IMR-90 (cell line): ENCODE results near the gene AMBRA1. TPM values are rescaled to one million over a fixed set of nuclear protein-coding genes. Genes with fewer than 3 reads are reported as not detected.

Experiments used
- ATAC-seq: fragments of 200-7000 bp; cut with Tn5 transposase; 2 replicates; pipeline ENCODE4 v1.9.1; 2020; ENCODE audit warnings: low read depth, mild to moderate bottlenecking, moderate library complexity
- BruUV-seq: library from RNA; stranded (reverse); fragments of 400-500 nt; replicated peaks from 2 replicates; lab custom pipeline; 2021; lab: Mats Ljungman, UMichigan
- CTCF ChIA-PET: fragments of 300-600 bp; formaldehyde crosslinking; extraction: SDS; loops from one replicate; lab custom pipeline; 2021; ENCODE audit warnings: antibody characterized with exemption; lab: Yijun Ruan, JAX
- POLR2A ChIA-PET: fragments of 300-600 bp; sonication (Branson Sonifier 250); formaldehyde crosslinking; loops from one replicate; lab custom pipeline; 2022; ENCODE audit warnings: antibody characterized with exemption; ENCODE audit not compliant: unreplicated experiment; lab: Charles Lee
- DNase-seq: peaks from one replicate; pipeline ENCODE4 v3.0.0; 2013
- H2AFZ ChIP-seq: replicated peaks from 2 replicates; pipeline ENCODE3; 2013; ENCODE audit warnings: low read length, mild to moderate bottlenecking; ENCODE audit not compliant: poor library complexity
- H2AK5ac ChIP-seq: 2 replicates; pipeline ENCODE4 v1.6.1; 2013; ENCODE audit warnings: low read depth, low read length, inconsistent platforms
- H2AK9ac ChIP-seq: replicated peaks from 2 replicates; pipeline ENCODE3; 2013; ENCODE audit warnings: mild to moderate bottlenecking, low read depth, low read length, moderate library complexity; ENCODE audit not compliant: poor library complexity
- H2BK120ac ChIP-seq: 2 replicates; pipeline ENCODE4 v1.6.1; 2013; ENCODE audit warnings: low read depth, low read length, inconsistent platforms
- H2BK15ac ChIP-seq: 3 replicates; pipeline ENCODE4 v1.6.1; 2013; ENCODE audit warnings: low read depth, low read length, inconsistent platforms
- H2BK20ac ChIP-seq: 2 replicates; pipeline ENCODE4 v1.6.1; 2013; ENCODE audit warnings: low read depth, mild to moderate bottlenecking, inconsistent platforms, low read length, moderate library complexity
- H2BK5ac ChIP-seq: 2 replicates; pipeline ENCODE4 v1.6.1; 2013; ENCODE audit warnings: mild to moderate bottlenecking, low read depth, low read length, inconsistent platforms; ENCODE audit not compliant: poor library complexity, severe bottlenecking
- H3K14ac ChIP-seq: replicated peaks from 2 replicates; pipeline ENCODE4 v1.6.1; 2013; ENCODE audit warnings: low read depth, low read length, inconsistent platforms
- H3K18ac ChIP-seq: 2 replicates; pipeline ENCODE4 v1.6.1; 2013; ENCODE audit warnings: low read depth, low read length, control low read depth
- H3K23ac ChIP-seq: 2 replicates; pipeline ENCODE4 v1.6.1; 2013; ENCODE audit warnings: low read depth, low read length, inconsistent platforms
- H3K27ac ChIP-seq: 2 replicates; pipeline ENCODE4 v1.5.1; 2013; ENCODE audit warnings: mild to moderate bottlenecking, control low read depth, low read length; ENCODE audit not compliant: insufficient read depth
- H3K27me3 ChIP-seq: 2 replicates; pipeline ENCODE4 v1.6.1; 2013; ENCODE audit warnings: low read length; ENCODE audit not compliant: control insufficient read depth, insufficient read depth
- H3K36me3 ChIP-seq: 2 replicates; pipeline ENCODE4 v1.6.1; 2013; ENCODE audit warnings: low read length, mixed read lengths; ENCODE audit not compliant: control insufficient read depth, insufficient read depth
- H3K4ac ChIP-seq: 2 replicates; pipeline ENCODE4 v1.6.1; 2013; ENCODE audit warnings: low read depth, low read length, inconsistent platforms
- H3K4me1 ChIP-seq: 2 replicates; pipeline ENCODE4 v1.6.1; 2013; ENCODE audit warnings: low read length, mixed read lengths; ENCODE audit not compliant: control insufficient read depth, insufficient read depth
- H3K4me2 ChIP-seq: 2 replicates; pipeline ENCODE4 v1.6.1; 2013; ENCODE audit warnings: low read depth, mild to moderate bottlenecking, control low read depth, low read length, moderate library complexity
- H3K4me3 ChIP-seq: 2 replicates; pipeline ENCODE4 v1.5.1; 2013; ENCODE audit warnings: low read depth, mild to moderate bottlenecking, control low read depth, low read length, moderate library complexity; ENCODE audit not compliant: insufficient read depth
- H3K56ac ChIP-seq: 2 replicates; pipeline ENCODE4 v1.6.1; 2013; ENCODE audit warnings: low read length, inconsistent platforms; ENCODE audit not compliant: insufficient read depth; ENCODE audit errors: extremely low read depth
- H3K79me1 ChIP-seq, 2 experiments: 2 replicates each; pipeline ENCODE4 v1.6.1; 2013; ENCODE audit warnings: low read length in 2 of 2, inconsistent platforms in 1 of 2, low read depth in 1 of 2
- H3K9ac ChIP-seq: 2 replicates; pipeline ENCODE4 v1.6.1; 2013; ENCODE audit warnings: low read depth, low read length, control low read depth
- H3K9me1 ChIP-seq: 2 replicates; pipeline ENCODE4 v1.6.1; 2013; ENCODE audit warnings: low read length, inconsistent platforms; ENCODE audit not compliant: insufficient read depth
- H3K9me3 ChIP-seq: 2 replicates; pipeline ENCODE4 v1.6.1; 2013; ENCODE audit warnings: low read length; ENCODE audit not compliant: control insufficient read depth, insufficient read depth
- H4K20me1 ChIP-seq: 2 replicates; pipeline ENCODE4 v1.6.1; 2013; ENCODE audit warnings: low read length, inconsistent platforms; ENCODE audit not compliant: insufficient read depth
- H4K5ac ChIP-seq: 2 replicates; pipeline ENCODE4 v1.6.1; 2013; ENCODE audit warnings: mild to moderate bottlenecking, low read depth, low read length, control low read depth
- H4K8ac ChIP-seq, 2 experiments: 2 replicates each; pipeline ENCODE4 v1.6.1; 2013; ENCODE audit warnings: low read depth in 2 of 2, low read length in 2 of 2, control low read depth in 1 of 2, inconsistent platforms in 1 of 2
- H4K91ac ChIP-seq: 2 replicates; pipeline ENCODE4 v1.6.1; 2013; ENCODE audit warnings: low read depth, low read length, inconsistent platforms; ENCODE audit not compliant: insufficient read depth
- BHLHE40 ChIP-seq: fragments of 150-350 bp; IDR thresholded peaks from 2 replicates; pipeline ENCODE4 v1.6.1; 2016; ENCODE audit warnings: mild to moderate bottlenecking, low read depth, low read length
- MAFK ChIP-seq: IDR thresholded peaks from 2 replicates; pipeline ENCODE4 v1.6.1; 2012; ENCODE audit warnings: low read depth, low read length, improper control_type of control experiment
- MAZ ChIP-seq: IDR thresholded peaks from 2 replicates; pipeline ENCODE4 v1.6.1; 2012; ENCODE audit warnings: low read depth, mild to moderate bottlenecking, low read length, improper control_type of control experiment, moderate library complexity, borderline replicate concordance
- MXI1 ChIP-seq: IDR thresholded peaks from 2 replicates; pipeline ENCODE4 v1.6.1; 2012; ENCODE audit warnings: low read depth, mild to moderate bottlenecking, low read length, moderate library complexity, borderline replicate concordance
- POLR2A ChIP-seq: IDR thresholded peaks from 2 replicates; pipeline ENCODE4 v1.6.1; 2012; ENCODE audit warnings: mild to moderate bottlenecking, low read depth, low read length
- RAD21 ChIP-seq: IDR thresholded peaks from 2 replicates; pipeline ENCODE4 v1.6.1; 2012; ENCODE audit warnings: low read length, improper control_type of control experiment
- SMC3 ChIP-seq: fragments of 150-350 bp; IDR thresholded peaks from 2 replicates; pipeline ENCODE4 v1.6.1; 2016; ENCODE audit warnings: low read depth, mild to moderate bottlenecking, antibody characterized with exemption, low read length, moderate library complexity
- WGBS, 2 experiments: methylation state at CpG; one replicate each; pipeline versions ENCODE4 v1.1.5 to v1.1.7; 2013; ENCODE audit warnings: missing lambda C conversion rate in 2 of 2; ENCODE audit not compliant: insufficient read length in 1 of 2; ENCODE audit errors: extremely low coverage in 2 of 2; 5-methylcytosine and 5-hydroxymethylcytosine counted together
- dilution Hi-C: fragments of 300-500 bp; cut with HindIII; formaldehyde crosslinking; loops from one replicate; pipeline ENCODE4 v1.14.3; 2018; ENCODE audit warnings: low sequenced_read_pairs; ENCODE audit not compliant: unreplicated experiment
- in situ Hi-C: fragments of 300-500 bp; cut with MboI; formaldehyde crosslinking; loops from 3 replicates; pipeline ENCODE4 v1.14.3; 2019; ENCODE audit warnings: low sequenced_read_pairs, inconsistent platforms, mixed read lengths
- intact Hi-C: fragments of 100-400 bp; cut with micrococcal nuclease; formaldehyde crosslinking; loops from 2 replicates; pipeline ENCODE4 v1.10.0; 2022
- polyA plus RNA-seq, 3 experiments: library from polyadenylated mRNA; depleted of rRNA; stranded (reverse); fragments of >200 nt; gene quantifications; 2 replicates each; pipeline ENCODE4 v1.2.3, GENCODE V29; 2012; ENCODE audit warnings: low replicate concordance in 1 of 3
- total RNA-seq: library from RNA; depleted of rRNA; stranded (reverse); fragments of >200 nt; gene quantifications from 2 replicates; pipeline ENCODE4 v1.2.3, GENCODE V29; 2012
- TF ChIP-seq, protein P1 (sequence below): conservative IDR thresholded peaks from 2 replicates; pipeline ENCODE4 v1.5.1; 2012; ENCODE audit warnings: mild to moderate bottlenecking, low read depth, low read length, improper control_type of control experiment
- TF ChIP-seq, protein P2 (sequence below): fragments of 150-350 bp; IDR thresholded peaks from 2 replicates; pipeline ENCODE4 v1.6.1; 2017; ENCODE audit warnings: mild to moderate bottlenecking, antibody characterized with exemption, low read length, low read depth

The AMBRA1 gene
- total and polyA plus RNA-seq, 2 of the 4 experiments (the other 2 are of a cell fraction): 9.4 to 18.3 TPM

DNA sequence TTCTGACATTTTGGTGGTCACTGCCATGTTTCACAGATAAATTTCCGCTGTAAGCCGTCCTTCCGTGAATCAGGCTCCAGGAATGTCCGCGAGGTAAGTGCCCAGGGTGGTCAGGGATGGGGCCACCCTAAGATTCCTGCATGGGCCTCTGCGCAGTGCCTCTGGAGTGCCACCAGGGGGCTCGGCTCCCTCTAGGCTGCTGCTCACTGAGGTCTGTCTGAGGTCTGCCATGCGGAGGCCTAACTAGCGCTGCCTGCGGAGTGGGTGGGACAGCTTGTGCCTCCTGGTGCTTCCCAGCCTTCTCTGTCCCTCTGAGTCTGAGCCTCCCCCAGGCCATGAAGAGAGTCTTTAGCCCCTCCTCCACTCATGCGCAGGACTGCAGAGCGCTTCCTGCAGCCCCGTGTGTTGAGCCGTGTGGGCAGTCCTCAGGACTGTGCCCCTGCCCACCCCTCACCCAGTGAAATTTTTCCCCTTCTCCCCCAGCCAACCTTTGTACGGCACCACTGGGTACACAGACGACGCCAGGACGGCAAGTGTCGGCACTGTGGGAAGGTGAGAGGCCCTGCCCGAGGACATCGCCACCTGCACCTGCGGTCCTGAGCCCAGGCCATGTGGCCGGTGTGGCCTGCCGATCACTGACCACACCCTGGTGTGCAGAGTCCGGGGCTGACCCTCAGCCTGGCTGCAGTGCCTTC lies 224.2 kb downstream of the AMBRA1 start:
- Histone ChIP-seq H2AK9ac (peak overlapping the region; percentile 68), H3K4me3 (no peak overlapping the region), H4K20me1 (peaks cover 12% of the 10 kb centered on the region), H2BK15ac (no peak overlapping the region), H3K79me1 (peaks cover 0 to 35% of the 10 kb centered on the region in 2 experiments; a peak in 3 of 4 replicates), H3K23ac (no peak overlapping the region), H3K36me3 (peaks cover 24% of the 10 kb centered on the region; the same call in 1 of the 2 replicates), H2BK20ac (no peak overlapping the region), H3K27ac (no peak overlapping the region), H3K9ac (no peak overlapping the region; the same call in 1 of the 2 replicates), H3K14ac (0 out of 2 replicates have a peak overlapping the region, but pooled peaks have one; percentile 7), H2AK5ac (no peak overlapping the region), H3K4ac (0 out of 2 replicates have a peak overlapping the region, but pooled peaks have one; percentile 59), H2BK5ac (no peak overlapping the region), H3K27me3 (no peaks in the 10 kb centered on the region), H3K9me1 (0 out of 2 replicates have a peak, but pooled peaks cover 4% of the 10 kb centered on the region), H4K91ac (no peak overlapping the region), H3K4me2 (no peak overlapping the region), H3K18ac (no peak overlapping the region), H4K5ac (no peak overlapping the region), H2AFZ (peak overlapping the region; percentile 54), H3K9me3 (no peaks in the 10 kb centered on the region), H3K56ac (no peak overlapping the region), H2BK120ac (no peak overlapping the region), H4K8ac (no peak overlapping the region), H3K4me1 (peaks cover 10% of the 10 kb centered on the region; the same call in 1 of the 2 replicates)
- ChIA-PET CTCF (no interaction called here), POLR2A (no interaction called here)
- DNase-seq: peak; percentile 77
- peak; percentile 59; the same call in 1 of the 2 replicates for TF ChIP-seq MXI1
- TF ChIP-seq, protein P1, sequence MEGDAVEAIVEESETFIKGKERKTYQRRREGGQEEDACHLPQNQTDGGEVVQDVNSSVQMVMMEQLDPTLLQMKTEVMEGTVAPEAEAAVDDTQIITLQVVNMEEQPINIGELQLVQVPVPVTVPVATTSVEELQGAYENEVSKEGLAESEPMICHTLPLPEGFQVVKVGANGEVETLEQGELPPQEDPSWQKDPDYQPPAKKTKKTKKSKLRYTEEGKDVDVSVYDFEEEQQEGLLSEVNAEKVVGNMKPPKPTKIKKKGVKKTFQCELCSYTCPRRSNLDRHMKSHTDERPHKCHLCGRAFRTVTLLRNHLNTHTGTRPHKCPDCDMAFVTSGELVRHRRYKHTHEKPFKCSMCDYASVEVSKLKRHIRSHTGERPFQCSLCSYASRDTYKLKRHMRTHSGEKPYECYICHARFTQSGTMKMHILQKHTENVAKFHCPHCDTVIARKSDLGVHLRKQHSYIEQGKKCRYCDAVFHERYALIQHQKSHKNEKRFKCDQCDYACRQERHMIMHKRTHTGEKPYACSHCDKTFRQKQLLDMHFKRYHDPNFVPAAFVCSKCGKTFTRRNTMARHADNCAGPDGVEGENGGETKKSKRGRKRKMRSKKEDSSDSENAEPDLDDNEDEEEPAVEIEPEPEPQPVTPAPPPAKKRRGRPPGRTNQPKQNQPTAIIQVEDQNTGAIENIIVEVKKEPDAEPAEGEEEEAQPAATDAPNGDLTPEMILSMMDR: peak; percentile 87
- peak; percentile 83 for TF ChIP-seq SMC3
- TF ChIP-seq, protein P2, sequence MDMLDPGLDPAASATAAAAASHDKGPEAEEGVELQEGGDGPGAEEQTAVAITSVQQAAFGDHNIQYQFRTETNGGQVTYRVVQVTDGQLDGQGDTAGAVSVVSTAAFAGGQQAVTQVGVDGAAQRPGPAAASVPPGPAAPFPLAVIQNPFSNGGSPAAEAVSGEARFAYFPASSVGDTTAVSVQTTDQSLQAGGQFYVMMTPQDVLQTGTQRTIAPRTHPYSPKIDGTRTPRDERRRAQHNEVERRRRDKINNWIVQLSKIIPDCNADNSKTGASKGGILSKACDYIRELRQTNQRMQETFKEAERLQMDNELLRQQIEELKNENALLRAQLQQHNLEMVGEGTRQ: no peak
- no peak for TF ChIP-seq MAZ
- TF ChIP-seq RAD21: peak; percentile 67
- TF ChIP-seq POLR2A: no peak
- no peak for TF ChIP-seq BHLHE40
- TF ChIP-seq MAFK: no peak
- in situ Hi-C loops (no loop called here), dilution Hi-C loops (no loop called here), intact Hi-C loops (loop anchor here (1.0 to 2.0 kb wide), 3 partner anchors 16 to 169 kb away; no protein-coding TSS in a partner anchor)
- peak; percentile 90 for ATAC-seq
- BruUV-seq: no TSS peak
- 37% methylated on average over 14 of the region's 25 CpGs; no CpG with 5 or more reads in 1 of the 2 experiments for WGBS, 2 experiments
